HG02870 (cell line): ENCODE results near the gene HILPDA.
"Not testable (repeated sequence)": the region's sequence is repeated elsewhere in the genome, so short reads cannot be mapped to it uniquely, and the experiment has no call there.

Experiments used
- ATAC-seq: cut with Tn5 transposase; IDR thresholded peaks from one replicate; pipeline ENCODE4 v1.9.1; 2021; ENCODE audit warnings: mild to moderate bottlenecking, moderate library complexity; ENCODE audit not compliant: unreplicated experiment

HILPDA gene

DNA sequence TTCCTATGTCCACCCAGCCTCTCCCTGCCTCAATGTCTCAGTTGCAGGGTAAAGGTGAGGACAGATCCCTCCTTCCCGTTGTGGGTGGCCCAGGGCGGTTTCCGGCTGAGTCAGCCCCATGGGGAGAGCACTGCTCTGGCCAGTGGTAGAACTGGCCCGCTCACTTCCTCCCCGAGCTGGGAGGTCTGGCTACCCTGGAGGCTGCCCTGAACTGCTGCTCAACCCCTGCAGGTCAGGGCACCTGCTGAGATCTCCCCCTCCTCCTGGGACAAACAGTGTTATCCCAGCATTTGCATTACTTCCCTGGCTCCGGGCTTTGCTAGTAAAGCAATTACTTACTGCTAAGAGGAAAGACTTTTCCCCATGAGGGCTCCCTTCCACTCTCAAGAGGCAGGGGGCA lies 24.5 kb upstream of the HILPDA start:
- ATAC-seq = no peak

DNA sequence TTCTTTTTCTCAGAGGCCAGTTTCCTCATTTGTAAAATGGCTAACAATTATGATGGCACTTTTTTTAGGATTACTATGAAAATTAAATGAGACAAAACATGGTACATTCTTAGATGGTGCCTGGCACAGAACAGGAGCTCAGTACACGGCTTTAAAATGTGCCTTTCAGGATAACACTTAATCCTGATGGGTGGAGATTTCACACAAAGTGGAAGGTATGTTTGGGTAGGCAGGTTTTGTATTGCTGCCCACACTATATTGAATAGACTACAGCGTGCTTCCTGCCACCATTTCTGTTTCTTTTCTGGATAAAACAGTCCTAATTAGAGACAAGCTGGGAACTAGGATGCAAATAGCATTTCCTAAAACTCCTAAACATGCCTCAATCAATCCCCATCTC lies 23.9 kb upstream of the HILPDA start:
- no peak for ATAC-seq

DNA sequence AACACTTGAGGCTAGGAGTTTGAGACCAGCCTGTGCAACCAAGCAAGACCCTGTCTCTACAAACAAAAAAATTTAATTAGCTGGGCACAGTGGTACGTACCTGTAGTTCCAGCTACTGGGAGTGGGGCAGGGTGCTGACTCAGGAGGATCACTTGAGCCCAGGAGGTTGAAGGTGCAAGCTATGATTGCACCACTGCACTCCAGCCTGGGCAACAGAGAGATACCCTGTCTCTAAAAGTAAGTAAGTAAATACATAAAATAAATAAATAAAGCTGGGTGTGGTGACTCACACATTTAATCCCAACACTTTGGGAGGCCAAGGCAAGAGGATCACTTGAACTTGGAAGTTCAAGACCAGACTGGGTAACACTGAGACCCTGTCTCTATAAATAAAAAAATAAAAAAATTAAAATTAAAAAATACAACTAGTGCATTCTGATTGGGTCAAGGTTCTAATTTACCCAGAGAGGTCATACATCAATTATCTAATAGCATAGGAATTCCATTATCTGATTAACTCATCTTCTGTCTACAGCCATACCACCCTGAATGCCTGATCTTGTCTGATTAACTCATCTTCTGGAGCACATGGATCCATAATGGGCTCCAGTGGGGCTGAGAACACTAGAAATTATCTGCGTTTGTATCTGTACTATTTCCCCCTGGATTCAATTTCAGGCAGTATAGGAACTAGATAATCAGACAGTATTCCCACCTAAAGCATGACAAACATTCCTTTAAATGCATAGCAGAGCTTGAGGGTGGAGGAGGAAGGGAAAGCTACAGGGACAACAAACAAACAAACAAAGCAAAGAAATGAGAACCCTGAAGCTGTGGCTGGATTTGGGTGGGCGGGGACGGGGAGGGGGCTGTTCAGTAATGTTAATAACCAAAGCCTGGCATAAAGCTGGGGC lies 21.0 kb upstream of the HILPDA start:
- no peak for ATAC-seq

DNA sequence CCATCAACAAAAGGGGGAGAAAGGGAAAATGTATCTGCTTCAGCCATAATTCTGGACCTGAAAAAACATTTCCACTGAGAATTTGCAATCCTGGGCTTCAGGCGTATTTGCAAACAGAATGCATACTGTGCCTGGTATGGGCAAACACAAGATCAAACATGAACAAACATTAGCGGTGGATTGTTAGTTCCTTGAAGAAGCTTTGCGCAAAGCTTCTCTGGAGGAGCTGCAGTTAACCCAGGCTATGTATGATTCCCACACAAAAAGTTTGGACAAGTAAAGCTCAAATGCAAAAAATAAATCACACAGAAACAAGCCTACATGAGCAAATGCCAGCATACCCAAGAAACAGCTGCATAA lies 20.4 kb upstream of the HILPDA start:
- no peak for ATAC-seq

DNA sequence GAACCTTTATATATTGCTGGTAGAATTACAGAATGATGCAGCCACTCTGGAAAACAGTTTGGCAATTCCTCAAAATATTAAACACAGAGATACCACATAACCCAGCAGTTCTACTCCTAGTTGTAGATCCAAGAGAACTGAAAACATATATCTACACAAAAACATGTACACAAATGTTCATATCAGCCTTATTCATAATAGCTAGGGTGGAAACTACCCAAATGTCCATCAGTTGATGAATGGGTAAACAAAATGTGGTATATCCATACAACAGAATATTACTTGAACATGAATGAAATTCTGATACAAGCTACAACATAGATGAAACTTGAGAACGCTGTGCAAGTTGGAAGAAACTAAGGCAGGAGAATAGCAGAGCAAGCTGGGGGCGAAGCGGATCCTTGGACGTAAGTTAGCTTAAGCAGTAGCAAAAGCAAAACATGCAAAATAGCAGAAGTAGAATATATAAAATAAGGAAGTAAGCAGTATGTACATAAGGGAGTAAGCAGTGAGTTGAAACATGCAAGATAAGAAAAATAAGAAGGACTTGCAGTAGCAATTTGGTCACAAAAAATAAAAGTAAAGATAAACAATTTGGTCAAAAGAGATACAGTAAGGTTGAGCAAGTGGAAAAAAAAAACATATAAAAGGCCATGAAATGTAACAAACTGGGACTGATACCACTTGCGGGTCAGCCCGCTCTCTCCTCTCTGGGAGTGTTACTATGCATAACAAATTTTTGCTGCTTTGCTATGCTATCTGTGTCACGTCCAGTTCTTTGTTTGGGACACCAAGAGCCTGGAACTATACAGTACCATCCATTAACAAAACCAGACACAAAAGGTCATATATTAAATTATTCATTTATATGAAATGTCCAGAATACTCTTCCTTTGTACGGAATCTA lies 18.0 kb upstream of the HILPDA start:
- peak; percentile 70 for ATAC-seq

DNA sequence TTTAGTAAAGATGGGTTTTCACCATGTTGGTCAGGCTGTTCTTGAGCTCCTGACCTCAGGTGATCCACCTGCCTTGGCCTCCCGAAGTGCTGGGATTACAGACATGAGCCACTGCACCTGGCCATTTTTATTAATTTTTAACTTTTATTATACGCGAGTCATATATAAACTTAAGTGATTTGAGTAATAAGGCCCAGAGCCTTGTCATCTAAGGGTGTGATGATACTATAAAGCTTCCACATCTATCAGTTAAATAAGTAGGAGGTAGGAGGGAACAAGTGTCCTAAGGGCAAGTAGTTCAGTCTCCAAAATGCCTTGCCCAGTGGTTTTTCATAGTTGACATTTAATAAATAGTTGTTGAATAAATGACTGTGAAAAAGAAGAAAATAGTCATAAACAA lies 13.3 kb upstream of the HILPDA start:
- ATAC-seq = no peak

DNA sequence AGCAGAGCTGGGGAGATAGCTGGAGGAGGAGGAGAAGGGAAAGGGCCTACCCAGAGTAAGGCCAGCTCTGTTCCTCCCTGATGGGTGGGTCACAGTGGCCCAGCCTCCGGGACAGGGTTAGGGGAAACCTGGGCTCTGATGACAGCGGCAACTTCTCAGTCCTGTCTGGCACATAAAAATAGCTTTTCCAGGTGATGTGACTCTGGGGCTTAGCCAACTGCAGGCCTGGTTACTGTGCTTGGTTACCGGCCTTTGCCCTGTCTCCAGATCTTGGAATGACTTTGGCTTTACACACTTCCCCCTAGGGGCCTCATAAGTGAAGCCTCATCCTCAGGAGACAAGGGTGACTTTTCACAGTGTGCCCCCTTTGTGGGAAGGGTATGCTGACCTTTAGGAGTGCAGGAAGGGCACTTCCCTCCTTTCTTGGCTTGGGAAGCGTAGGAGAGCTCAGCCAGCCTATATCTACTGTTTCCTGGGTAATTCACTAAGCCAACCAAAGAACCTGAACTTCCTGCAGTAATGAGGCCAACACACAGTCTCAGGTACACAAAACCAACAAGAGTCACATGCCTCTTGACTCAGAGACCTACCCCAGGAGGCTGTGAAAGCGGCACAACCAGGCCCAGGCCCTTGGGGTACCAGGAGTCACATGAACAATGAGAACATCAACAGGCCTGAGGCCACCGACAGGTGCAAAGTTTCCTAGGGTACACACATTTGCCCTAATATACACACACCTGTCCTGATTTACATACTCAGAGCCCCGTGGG lies 11.7 kb upstream of the HILPDA start:
- no peak for ATAC-seq

DNA sequence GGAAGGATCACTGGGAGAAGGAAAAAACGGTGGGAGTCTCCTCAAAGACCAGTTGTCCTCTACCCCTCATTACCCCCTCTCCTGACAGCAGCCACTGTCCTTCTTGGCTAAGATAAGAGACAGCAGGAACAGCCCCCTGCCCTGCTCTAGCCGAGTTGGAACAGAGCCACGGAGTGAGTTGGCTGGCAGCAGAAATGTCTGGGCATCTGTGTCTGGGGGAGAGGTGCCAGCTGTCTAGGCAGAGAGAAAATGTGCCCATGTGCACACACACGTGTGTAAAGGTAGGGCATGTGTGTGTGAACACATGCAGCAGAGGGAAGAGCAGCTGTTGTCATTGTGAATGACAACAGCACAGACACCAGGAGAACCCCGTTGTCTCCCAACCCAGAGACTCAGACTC lies 9.4 kb upstream of the HILPDA start:
- no peak for ATAC-seq

DNA sequence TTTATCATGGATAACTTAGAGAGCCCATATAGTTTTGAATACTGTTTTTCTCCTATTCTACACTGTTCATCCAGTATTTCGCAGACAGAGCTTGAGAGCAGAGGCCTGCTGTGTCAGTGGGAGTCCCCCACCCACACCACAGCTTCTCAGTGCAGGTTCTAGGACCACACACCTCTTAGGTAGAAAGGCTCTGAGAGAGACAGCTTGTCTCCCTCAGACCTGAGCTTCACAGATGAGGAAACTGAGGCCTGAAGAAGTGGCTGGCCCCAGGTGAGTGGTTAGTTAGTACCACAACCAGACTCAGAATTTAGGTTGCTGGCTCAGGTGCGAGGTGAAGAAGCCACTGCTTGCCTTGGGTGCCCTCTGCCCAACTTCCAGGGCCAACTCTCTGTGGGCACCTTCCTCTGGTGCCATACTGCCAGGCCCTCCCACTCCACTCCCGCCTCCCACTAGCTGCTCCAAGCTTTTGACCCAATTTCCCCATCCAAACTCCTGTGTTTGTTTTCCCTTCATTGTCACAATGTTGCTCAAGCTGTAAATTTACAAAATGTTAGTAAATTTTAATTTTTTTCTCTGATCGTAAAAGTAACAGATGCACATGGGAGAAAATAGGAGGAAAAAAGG lies 7.6 kb upstream of the HILPDA start:
- ATAC-seq = no peak

DNA sequence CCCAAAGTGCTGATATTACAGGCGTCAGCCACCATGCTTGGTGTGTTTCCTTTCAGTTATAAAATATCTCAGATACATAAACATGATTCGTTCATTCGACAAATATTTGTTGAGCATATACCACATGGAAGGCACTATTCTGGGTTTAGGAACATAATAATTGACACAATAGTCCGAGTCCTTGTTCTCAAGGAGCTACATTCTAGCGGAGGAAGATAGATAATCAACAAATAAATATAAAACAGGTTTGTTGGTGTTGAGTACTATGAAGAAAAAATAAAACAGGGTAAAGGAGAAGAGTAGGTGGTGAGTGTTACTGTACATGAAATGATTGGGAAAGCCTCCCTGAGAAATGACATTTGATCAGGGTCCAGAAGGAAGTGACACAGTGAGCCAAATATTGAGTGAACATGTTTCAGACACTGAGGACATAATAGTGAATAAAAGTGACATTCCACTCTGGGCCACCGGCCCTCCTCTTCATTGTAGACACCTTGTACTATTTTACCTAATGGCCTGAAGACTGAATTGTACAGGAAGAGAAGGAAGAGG lies 6.9 kb upstream of the HILPDA start:
- ATAC-seq = no peak

DNA sequence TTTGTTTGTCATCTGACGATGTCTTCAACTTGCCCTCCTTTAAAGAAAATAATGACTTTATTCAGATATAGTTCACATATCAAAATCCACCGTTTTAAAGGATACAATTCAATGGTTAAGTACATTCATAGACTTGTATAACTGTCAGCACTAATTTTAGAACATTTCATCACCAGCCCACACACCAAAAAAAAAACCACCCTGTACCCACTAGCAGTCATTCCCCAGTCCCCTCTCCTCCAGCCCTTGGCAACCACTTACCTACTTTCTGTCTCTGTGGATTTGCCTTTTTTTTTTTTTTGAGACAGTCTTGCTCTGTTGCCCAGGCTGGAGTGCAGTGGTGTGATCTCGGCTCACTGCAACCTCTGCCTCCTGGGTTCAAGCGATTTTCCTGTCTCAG lies 5.3 kb upstream of the HILPDA start:
- ATAC-seq = no peak

DNA sequence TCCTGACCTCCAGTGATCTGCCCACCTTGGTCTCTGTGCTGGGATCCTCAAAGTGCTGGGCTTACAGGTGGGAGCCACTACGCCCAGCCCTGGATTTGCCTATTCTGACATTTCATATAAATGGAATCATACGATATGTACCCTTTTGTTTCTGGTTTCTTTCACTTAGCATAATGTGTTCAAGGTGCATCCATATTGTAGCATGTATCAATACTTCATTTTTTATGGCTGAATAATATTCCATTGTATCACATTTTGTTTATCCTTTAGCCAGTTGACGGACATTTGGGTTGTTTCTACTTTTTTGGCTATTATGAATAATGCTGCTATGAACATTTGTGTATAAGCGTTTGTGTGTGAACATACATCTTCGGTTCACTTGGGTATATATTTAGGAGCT lies 4.8 kb upstream of the HILPDA start:
- no peak for ATAC-seq

DNA sequence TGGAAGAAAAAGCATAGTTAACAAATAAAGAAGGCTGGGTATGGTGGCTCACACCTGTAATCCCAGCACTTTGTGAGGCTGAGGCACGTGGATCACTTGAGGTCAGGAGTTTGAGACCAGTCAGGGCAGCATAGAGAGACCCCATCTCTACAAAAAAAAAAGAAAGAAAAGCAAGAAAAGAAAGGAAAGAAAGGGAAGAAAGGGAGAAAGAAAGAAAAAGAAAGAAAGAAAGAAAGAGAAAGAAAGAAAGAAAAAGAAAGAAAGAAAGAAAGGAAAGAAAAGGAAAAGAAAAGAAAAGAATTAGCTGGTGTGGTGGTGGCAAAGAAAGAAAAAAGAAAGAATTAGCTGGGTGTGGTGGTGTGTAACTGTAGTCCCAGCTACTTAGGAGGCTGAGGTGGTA lies 3.1 kb upstream of the HILPDA start:
- no peak for ATAC-seq

DNA sequence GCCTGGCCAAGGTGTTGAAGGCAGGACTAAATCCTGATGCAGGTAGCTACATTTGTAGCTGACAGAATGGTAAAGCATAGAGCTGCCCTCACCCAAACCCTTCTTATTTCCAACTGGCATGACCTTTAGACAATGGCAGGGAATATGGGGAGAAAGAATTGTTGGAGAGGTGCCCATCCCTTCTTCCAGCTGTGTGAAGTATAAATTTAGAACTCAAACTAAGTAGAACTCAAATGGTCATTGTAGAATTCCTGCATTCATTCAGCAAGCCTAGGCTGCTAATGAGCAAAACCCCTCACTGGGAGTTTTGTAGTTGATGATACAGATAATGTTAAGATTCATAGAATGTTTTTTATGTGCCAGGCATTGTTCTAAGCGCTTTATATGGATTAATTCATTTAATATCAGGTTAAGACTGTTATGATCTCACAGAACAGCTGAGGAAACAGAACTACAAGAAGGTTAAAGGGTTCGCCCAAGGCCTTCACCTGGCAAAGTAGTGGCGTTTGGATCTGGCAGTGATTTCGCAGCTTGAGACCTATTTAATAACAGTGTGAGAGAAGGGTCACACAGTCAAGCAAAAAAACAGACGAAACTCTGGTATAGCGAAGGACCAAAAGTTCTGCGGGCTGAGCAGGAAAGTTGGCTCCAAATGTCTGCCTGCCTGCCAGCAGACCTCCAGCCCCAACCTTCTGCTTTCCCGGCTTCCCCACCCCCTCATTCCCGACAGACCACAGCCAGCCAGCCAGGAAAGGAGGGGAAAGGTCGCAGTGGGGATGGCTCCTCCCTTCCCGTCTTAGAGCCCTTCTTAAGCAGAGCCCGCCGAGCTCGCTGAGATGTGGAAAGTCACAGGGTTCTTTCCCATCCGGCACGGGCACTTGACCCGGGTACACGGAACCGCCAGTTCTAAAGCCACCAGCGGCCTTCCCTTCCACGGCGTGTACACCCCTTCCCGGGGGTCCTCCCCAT lies 1.6 kb upstream of the HILPDA start:
- no peak for ATAC-seq

DNA sequence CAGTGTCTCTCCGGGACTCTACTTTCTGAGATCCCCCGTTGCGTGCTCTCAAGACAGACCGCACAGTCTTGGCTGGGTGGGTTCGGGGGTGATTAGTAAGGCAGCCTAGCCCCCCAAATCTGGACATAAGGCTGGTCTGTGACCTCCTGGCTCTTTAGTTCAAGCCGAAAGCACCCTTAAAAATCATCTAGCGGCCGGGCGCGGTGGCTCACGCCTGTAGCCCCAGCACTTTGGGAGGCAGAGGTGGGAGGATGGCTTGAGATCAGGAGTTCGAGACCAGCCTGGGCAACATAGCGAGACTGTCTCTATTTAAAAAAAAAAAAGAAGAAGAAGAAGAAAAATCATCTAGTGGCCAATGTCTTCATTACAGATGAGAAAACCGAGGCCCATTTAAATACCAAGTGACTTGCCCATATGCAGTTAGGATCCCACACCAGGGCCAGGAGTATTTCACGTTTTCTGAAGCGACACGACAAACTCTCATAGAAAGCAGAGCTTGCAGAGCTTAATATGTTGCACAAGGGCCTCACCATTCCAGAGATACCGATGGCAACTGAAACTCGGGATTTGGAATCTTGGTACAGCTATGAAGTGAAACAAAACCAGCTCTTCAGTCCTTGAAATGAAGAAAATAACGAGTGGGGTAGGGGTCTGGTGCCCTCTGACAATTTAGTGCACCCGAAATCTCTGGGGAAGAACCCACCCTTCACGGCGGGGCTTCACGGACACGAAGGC lies 703 bp upstream of the HILPDA start:
- no peak for ATAC-seq

DNA sequence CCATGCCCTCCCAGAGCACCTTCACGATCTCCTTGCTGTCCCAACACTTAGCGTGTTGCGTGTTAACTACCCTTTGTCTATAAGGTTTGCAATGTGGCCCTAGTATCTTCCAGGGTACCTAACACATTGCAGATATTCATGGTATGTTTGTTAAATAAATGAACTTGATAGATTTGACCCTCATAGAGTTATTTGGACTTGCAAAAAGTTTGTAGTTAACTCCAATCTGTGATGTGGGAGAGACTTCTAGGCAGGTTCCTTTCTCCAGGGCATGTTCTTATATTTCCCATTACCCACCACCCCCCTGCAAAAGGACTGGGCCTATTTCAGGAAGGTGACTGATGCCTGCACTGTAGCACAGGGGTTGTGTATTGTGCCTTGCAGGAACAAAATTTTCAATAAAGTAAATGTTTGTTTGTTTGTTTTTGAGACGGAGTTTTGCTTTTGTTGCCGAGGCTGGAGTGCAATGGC lies 612 bp downstream of the HILPDA start:
- ATAC-seq = peak; percentile 7

DNA sequence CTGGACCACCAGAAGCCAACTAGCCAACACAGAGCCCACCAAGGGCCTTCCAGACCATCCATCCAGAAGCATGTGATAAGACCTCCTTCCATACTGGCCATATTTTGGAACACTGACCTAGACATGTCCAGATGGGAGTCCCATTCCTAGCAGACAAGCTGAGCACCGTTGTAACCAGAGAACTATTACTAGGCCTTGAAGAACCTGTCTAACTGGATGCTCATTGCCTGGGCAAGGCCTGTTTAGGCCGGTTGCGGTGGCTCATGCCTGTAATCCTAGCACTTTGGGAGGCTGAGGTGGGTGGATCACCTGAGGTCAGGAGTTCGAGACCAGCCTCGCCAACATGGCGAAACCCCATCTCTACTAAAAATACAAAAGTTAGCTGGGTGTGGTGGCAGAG lies 1.7 kb downstream of the HILPDA start:
- not testable (repeated sequence) for ATAC-seq

DNA sequence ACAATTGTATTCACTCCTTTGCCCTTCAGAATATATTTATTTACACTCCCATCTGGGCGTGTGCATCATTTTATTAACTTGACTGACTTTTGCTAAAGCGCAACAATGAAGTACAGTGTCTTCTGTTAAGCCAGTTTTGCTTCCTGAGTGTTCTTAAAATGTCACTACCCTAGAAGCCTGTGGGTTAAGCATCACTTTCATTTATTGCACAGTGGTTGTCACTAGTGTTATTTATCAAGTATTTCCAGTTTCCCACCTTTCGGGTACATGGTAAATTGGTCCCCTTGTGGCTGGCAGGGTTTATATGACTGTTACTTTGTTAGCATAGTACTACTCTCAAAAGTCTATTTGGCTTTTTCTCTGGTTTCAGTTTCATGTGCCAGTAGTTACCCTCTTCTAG lies 3.3 kb downstream of the HILPDA start:
- ATAC-seq = peak; percentile 23
